Kidney epithelial cell (primary cell): ENCODE data around the gene IRAK4. TPM values are rescaled to one million over a fixed set of nuclear protein-coding genes. Genes with fewer than 3 reads are reported as not detected.

Experiments
- DNase-seq: peaks from one replicate; pipeline ENCODE4 v3.0.0-alpha.2; 2010; ENCODE audit warnings: low read depth
- H3K27me3 ChIP-seq: 2 replicates; pipeline ENCODE4 v1.6.0; 2011; ENCODE audit warnings: low read length; ENCODE audit not compliant: control insufficient read depth, insufficient read depth
- H3K36me3 ChIP-seq: 2 replicates; pipeline ENCODE4 v1.5.1; 2011; ENCODE audit warnings: low read length; ENCODE audit not compliant: control insufficient read depth, insufficient read depth
- H3K4me3 ChIP-seq: 2 replicates; pipeline ENCODE4 v1.5.1; 2011; ENCODE audit warnings: low read depth, mild to moderate bottlenecking, control low read depth, low read length
- CTCF ChIP-seq: IDR thresholded peaks from 2 replicates; pipeline ENCODE4 v1.5.1; 2011; ENCODE audit warnings: mild to moderate bottlenecking, moderate library complexity, low read length, control low read depth, inconsistent platforms; ENCODE audit not compliant: insufficient read depth, poor library complexity, severe bottlenecking
- total RNA-seq: library from RNA; depleted of rRNA; stranded (reverse); fragments of >200 nt; gene quantifications from 2 replicates; pipeline ENCODE4 v1.2.3, GENCODE V29; 2015

The IRAK4 gene
- total RNA-seq, 1 donor from 2014 or later = 17.7 TPM

DNA sequence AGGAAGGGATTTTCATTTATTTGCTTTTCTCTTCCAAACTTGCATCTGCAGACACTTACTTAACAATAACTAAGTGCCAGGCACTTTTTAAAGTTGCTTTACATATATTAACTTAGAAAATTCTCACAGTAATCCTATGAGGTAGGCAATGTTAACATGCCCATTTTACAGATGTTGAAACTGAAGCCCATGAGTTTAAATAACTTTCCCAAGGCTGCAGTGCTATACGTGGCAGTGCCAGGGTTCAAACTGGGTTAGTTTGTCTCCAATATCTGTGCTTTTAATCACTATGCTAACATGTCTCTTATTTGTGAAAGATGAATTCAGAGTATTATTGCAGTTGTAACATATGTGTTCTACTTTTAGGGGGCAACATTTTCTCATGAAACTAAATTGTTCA, 30.1 kb upstream of the IRAK4 start:
- Histone ChIP-seq H3K4me3 (no peak overlapping the region), H3K27me3 (no peaks in the 10 kb centered on the region), H3K36me3 (no peaks in the 10 kb centered on the region)
- no peak for TF ChIP-seq CTCF
- DNase-seq = no peak

GRCh38 chr12:43730283-43730682, 28.5 kb upstream of the IRAK4 start:
- Histone ChIP-seq H3K36me3 (no peaks in the 10 kb centered on the region), H3K27me3 (no peaks in the 10 kb centered on the region), H3K4me3 (no peak overlapping the region)
- no peak for TF ChIP-seq CTCF
- no peak for DNase-seq

DNA sequence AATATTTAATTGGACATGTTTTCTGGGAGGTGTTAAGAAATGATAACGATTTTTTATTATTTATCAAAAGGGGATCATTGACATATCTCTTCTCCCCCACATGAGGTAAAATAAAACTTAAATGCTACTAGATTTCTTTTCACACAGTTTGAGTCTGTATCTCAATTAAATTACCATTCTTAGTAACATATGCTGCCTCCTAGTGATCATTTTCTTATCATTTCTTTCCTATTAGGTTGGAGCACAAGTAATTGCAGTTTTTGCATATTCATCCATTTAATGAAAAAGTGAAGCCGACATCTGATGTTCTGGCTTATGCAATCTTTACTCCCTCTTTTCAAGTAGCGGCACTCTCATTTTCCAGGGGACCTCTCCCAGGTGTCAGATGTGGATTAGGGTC, 25.1 kb upstream of the IRAK4 start:
- no peak for DNase-seq
- Histone ChIP-seq H3K36me3 (no peaks in the 10 kb centered on the region), H3K4me3 (no peak overlapping the region), H3K27me3 (no peaks in the 10 kb centered on the region)
- TF ChIP-seq CTCF = no peak

GRCh38 chr12:43736927-43737440, 21.8 kb upstream of the IRAK4 start:
- DNase-seq = no peak
- Histone ChIP-seq H3K27me3 (no peaks in the 10 kb centered on the region), H3K4me3 (no peak overlapping the region), H3K36me3 (no peaks in the 10 kb centered on the region)
- no peak for TF ChIP-seq CTCF

DNA sequence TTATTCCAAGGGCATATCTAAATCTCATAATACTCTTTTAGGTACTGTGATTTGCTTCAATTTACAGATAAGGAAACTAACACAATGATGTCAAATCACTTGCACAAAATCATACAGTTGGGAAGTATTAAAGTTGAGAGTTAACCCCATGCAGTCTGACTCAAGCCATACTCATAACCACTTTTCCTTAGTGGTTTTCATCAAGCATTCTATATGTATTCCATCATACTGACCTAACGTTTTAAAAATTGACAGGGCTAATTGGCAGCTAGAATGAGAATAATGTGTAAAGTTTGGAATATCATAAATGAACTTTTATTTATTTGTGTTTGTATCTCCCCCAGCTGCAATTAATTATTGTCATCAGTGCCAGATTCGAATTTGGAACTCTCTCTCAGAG, 21.1 kb upstream of the IRAK4 start:
- Histone ChIP-seq H3K36me3 (no peaks in the 10 kb centered on the region), H3K27me3 (no peaks in the 10 kb centered on the region), H3K4me3 (no peak overlapping the region)
- no peak for TF ChIP-seq CTCF
- no peak for DNase-seq

DNA sequence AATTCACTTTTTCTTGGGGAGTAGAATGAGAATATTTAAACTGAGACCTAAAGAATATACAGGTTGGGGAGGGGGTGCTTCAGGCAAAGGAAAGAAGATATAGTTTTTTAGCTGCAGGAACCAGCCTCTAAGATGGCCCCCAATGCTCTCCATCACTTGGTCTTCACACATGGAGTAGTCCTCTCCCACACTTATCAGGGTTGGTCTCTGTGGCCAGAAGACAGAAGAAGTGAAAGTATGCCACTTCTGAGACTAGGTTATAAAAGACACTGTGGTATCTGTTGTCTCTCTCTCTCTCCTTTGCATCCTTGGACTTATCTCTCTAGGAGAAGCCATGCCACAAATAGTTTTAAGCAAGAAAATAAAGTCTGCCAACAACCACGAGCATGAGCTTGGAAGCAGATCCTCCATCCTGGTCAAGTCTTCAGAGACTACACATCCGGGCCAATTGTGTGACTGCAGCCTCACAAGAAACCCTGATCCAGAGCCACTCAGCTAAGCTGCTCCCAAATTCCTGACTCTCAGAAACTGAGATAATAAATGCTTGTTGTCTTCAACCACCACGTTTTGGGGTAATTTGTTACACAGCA, 18.1 kb upstream of the IRAK4 start:
- Histone ChIP-seq H3K27me3 (no peaks in the 10 kb centered on the region), H3K36me3 (no peaks in the 10 kb centered on the region), H3K4me3 (no peak overlapping the region)
- no peak for TF ChIP-seq CTCF
- DNase-seq = no peak
